GM12864 (cell line): ENCODE results near the gene APCDD1L.

Source experiments
- DNase-seq: peaks from one replicate; pipeline ENCODE4 v3.0.0-alpha.2; 2011; ENCODE audit warnings: low read depth
- H3K4me3 ChIP-seq: 2 replicates; pipeline ENCODE4 v1.5.1; 2011; ENCODE audit warnings: mild to moderate bottlenecking, low read depth, low read length, control low read depth
- TF ChIP-seq, protein P1 (sequence below): IDR thresholded peaks from 2 replicates; pipeline ENCODE4 v1.5.1; 2011; ENCODE audit warnings: low read depth, mild to moderate bottlenecking, moderate library complexity, low read length, control low read depth, inconsistent platforms; ENCODE audit errors: missing control alignments

The APCDD1L gene

DNA sequence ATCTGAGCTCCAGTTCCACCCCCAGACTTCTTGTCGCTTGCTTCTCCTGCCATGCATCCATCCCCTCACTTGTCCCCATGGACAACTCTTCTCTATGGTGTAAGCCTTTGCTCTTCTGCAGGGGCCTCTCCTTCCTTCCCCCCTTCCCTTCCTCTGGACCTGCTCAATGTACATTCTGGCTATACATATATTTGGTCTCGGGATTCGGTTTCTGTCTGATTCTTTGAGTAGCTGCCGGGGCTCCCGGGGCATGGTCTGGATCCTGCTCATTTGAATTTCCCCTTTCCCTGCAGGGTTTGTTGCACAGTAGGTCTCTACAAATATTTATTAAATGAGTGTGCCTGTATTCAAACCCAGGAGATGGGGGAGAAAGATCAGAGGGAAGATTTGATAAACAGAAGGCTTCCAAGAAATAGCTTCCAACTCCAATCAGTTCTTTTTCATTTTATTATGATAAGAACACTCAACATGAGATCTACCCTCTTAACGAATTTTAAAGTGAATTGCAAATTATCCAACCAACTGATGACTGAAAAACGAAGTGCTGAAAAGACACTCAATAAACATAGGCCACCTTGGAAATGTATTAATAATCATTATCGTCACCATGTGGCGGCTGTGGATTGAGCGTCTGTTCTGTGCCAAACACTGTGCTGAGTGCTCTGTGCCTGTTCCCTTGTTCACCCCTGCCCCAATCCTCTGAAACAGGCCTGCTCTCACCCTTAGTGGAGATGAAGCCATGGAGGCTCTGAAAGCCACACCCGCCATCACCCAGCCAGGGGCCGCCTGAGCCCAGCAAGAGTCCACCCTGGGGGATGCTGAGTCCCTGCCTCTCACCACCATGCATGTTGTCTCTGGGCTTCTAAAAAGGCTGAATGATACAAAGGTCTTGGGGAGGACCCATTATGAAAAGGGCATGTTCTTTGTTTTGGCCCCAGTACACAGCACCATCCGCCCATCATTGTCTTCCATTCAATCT lies 34.3 kb upstream of the APCDD1L start:
- DNase-seq: no peak
- TF ChIP-seq, protein P1, sequence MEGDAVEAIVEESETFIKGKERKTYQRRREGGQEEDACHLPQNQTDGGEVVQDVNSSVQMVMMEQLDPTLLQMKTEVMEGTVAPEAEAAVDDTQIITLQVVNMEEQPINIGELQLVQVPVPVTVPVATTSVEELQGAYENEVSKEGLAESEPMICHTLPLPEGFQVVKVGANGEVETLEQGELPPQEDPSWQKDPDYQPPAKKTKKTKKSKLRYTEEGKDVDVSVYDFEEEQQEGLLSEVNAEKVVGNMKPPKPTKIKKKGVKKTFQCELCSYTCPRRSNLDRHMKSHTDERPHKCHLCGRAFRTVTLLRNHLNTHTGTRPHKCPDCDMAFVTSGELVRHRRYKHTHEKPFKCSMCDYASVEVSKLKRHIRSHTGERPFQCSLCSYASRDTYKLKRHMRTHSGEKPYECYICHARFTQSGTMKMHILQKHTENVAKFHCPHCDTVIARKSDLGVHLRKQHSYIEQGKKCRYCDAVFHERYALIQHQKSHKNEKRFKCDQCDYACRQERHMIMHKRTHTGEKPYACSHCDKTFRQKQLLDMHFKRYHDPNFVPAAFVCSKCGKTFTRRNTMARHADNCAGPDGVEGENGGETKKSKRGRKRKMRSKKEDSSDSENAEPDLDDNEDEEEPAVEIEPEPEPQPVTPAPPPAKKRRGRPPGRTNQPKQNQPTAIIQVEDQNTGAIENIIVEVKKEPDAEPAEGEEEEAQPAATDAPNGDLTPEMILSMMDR: no peak

DNA sequence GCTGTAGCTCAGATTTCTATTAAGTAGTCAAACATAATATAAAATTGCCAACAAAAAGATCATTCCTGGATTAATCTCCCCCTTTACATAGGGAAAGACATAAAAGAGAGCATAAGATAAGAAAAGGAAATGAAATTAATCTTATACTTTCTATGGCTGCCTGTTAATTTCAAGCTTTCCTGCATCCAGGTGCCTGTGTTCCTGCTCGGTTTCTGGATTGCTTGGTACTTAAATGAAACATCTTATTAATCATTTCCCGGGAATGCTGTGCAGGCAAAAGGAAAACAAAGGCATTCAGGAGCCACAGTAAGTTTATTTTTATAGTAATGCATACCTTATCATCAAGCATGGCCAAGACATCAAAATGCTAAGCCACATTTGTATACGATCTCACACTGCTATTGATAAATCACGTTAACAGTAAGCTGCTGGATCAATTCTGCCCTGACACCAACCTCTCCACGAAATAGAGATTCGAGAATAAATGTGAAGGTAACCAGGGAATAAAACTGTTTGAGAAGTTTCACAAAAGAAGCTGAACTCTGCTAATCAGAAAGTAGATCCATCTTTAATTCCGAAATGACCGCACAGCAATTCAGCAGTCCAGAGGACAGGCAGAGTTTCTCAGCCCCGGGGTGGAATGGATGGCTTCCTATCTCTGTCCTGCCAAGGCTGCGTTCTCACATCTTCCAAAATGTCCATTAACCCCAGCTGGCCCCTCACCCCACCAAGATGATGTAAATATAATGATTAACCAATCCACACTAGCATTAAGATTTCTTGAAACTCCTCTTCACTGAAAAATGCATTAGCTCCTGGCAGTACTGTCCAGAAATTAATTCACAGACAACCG lies 32.6 kb upstream of the APCDD1L start:
- TF ChIP-seq, protein P1: no peak
- H3K4me3 ChIP-seq: no peak overlapping the region
- no peak for DNase-seq

More for the DNA sequence above, 34.3 kb upstream of the APCDD1L start:
- H3K4me3 ChIP-seq: no peak overlapping the region

DNA sequence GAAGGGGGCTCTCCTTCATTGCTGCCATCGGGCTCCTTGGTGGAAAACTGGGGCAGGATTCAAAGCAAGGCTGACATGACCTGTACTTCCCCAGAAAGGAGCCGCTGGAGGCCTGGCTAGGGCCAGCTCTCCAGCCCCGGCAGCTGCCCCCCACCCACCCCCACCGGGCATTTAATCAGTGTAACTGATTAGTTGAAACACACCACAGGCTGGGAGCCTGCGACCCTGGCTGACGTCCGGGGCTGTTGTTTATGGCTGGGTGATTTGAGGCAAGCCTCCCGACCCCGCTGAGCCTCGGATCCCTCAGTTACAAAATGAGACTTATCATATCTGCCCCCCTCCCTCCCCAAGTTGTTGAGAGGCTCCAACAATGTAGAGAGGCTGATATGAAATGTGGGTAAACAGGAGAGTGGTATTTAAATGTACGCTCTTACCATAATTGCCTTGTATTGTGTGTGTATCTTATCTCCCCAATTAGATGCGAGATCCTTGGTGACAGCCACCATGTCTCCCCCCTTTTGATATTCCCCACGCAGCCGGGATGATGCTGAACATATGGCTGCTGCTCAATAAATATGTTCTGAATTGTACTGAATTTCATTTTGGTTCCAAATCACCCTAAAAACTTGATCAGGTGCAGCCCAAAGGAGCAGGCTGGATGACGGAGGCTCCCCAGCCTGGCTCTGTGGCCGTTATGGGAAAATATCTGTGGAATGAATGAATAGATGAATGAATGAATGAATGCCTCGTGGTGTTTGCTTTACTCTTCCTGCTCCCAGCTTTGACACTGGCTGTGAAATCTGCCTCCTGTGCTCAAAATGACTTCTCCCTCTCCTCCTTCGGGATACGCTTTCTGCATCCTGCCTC lies 31.8 kb upstream of the APCDD1L start:
- TF ChIP-seq, protein P1: no peak
- DNase-seq: no peak
- no peak overlapping the region for H3K4me3 ChIP-seq

DNA sequence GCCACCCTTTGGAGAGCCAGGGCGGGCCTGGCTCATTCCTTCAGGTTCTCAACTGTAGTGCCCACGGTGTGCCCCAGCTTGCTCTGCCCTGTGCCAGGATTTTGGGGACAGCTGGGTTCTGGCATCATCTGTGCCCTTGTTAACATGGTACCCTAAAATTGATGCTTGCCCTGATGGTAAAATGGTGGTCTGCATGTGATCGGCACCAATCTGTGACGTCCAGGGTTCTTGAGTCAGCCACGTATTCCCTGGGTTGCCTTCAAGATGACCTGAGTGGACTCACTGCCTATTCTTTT lies 31.2 kb upstream of the APCDD1L start:
- DNase-seq: no peak
- TF ChIP-seq, protein P1: no peak
- H3K4me3 ChIP-seq: no peak overlapping the region

DNA sequence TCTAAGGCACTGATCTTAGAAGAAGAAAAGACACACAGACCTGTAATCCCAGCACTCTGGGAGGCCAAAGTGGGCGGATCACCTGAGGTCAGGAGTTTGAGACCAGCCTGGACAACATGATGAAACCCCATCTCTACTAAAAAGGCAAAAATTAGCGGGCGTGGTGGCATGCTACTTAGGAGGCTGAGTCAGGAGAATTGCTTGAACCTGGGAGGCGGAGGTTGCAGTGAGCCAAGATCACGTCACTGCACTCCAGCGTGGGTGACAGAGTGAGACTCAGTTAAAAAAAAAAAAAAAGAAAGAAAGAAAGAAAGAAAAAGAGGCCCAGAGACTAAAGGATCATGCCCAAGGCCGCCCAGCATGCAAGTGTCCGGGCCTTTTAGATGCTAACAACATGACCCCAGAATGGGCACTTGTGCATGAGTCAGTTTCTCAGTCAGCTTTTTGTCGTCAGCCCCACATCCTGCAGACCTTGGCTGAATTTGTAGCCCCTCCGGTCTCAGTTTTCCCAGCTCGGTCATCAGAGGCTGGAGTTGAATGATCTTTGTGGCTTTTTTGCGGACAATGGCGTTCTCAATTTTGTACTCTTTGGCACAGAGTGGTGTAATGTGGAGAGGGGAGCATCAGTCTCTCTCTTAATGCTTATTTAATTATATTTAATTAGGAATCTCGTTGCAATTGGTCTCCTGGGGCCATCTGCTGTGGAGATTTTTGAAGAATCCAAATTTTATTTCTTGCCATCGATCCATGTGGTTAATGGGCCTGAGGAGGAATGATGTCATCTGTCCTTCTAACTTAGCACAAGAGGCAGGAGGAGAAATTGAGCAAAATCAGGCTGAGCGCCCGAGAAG lies 30.6 kb upstream of the APCDD1L start:
- TF ChIP-seq, protein P1: no peak
- no peak for DNase-seq
- H3K4me3 ChIP-seq: no peak overlapping the region

DNA sequence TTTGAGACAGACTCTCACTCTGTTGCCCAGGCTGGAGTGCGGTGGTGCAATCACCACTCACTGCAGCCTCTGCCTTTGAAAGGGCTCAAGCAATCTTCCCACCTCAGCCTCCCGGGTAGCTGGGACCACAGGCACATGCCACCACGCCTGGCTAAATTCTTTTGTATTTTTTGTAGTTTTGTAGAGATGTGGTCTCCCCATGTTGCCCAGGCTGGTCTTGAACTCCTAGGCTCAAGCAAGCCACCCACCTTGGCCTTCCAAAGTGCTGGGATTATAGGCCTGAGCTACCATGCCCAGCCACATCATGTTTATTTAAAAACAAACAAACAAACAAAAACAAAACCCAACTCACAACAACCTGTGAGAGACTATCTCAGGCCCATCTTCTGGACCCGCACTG lies 29.7 kb upstream of the APCDD1L start:
- TF ChIP-seq, protein P1: no peak
- DNase-seq: no peak
- no peak overlapping the region for H3K4me3 ChIP-seq
